H1 (cell line): ENCODE results near the gene LRRC37B. TPM values are rescaled to one million over a fixed set of nuclear protein-coding genes. Genes with fewer than 3 reads are reported as not detected.
"Not testable (repeated sequence)": the region's sequence is repeated elsewhere in the genome, so short reads cannot be mapped to it uniquely, and the experiment has no call there.

ENCODE experiments used
- CTCF ChIA-PET: fragments of 300-600 bp; sonication (Branson Sonifier 250); formaldehyde crosslinking; loops from one replicate; lab custom pipeline; 2021; ENCODE audit not compliant: partially characterized antibody; lab: Charles Lee
- POLR2A ChIA-PET: fragments of 300-600 bp; sonication (Branson Sonifier 250); formaldehyde crosslinking; loops from one replicate; lab custom pipeline; 2021; ENCODE audit warnings: inconsistent platforms; ENCODE audit not compliant: partially characterized antibody; lab: Charles Lee
- DNase-seq, 2 experiments: peaks; one replicate each; pipeline versions ENCODE4 v3.0.0 to v3.0.0-alpha.2; 2010 to 2022; ENCODE audit warnings: low spot score in 2 of 2, low read depth in 1 of 2, mixed read lengths in 1 of 2
- FAIRE-seq: peaks from 2 replicates; lab custom pipeline; 2011; peaks lifted over from hg19 to GRCh38; lab: Jason Lieb, UNC
- H2AFZ ChIP-seq: 2 replicates; pipeline ENCODE4 v1.8.1; 2012; ENCODE audit warnings: low read length, inconsistent platforms
- H2AK5ac ChIP-seq: 2 replicates; pipeline ENCODE4 v1.6.1; 2013; ENCODE audit warnings: low read depth, low read length
- H2BK120ac ChIP-seq: replicated peaks from 2 replicates; pipeline ENCODE3; 2013; ENCODE audit warnings: low read depth, low read length, inconsistent platforms
- H2BK12ac ChIP-seq: 2 replicates; pipeline ENCODE4 v1.6.1; 2013; ENCODE audit warnings: low read depth, low read length
- H2BK15ac ChIP-seq: 2 replicates; pipeline ENCODE4 v1.6.1; 2013; ENCODE audit warnings: low read length
- H2BK20ac ChIP-seq: 2 replicates; pipeline ENCODE4 v1.6.1; 2013; ENCODE audit warnings: low read length
- H2BK5ac ChIP-seq: 2 replicates; pipeline ENCODE4 v1.6.1; 2013; ENCODE audit warnings: low read depth, low read length
- H3K14ac ChIP-seq: 2 replicates; pipeline ENCODE4 v1.6.1; 2013; ENCODE audit warnings: inconsistent platforms; ENCODE audit not compliant: insufficient read length
- H3K18ac ChIP-seq: 2 replicates; pipeline ENCODE4 v1.6.1; 2013; ENCODE audit warnings: low read length; ENCODE audit errors: extremely low read depth
- H3K23ac ChIP-seq: 2 replicates; pipeline ENCODE4 v1.6.1; 2013; ENCODE audit warnings: inconsistent platforms; ENCODE audit not compliant: insufficient read length
- H3K23me2 ChIP-seq: 2 replicates; pipeline ENCODE4 v1.6.1; 2013; ENCODE audit warnings: low read depth, low read length
- H3K27ac ChIP-seq: 2 replicates; pipeline ENCODE4 v1.6.1; 2011; ENCODE audit warnings: low read depth, low read length, inconsistent platforms
- H3K27me3 ChIP-seq, 4 experiments: replicated peaks in 1 of 4; 1 replicate in 1 of 4; 2 replicates in 3 of 4; pipeline versions ENCODE4 v1.6.1 to v1.8.1; 2011 to 2013; ENCODE audit warnings: low read length in 3 of 4, mild to moderate bottlenecking in 3 of 4, inconsistent platforms in 2 of 4, mixed read lengths in 2 of 4, moderate library complexity in 1 of 4; ENCODE audit not compliant: control insufficient read depth in 3 of 4, insufficient read depth in 3 of 4; ENCODE audit errors: extremely low read depth in 1 of 4
- H3K36me3 ChIP-seq, 4 experiments: 2 replicates each; pipeline versions ENCODE4 v1.6.1 to v1.8.1; 2011 to 2013; ENCODE audit warnings: mild to moderate bottlenecking in 4 of 4, low read length in 3 of 4, moderate library complexity in 2 of 4, control low read depth in 1 of 4, inconsistent platforms in 1 of 4; ENCODE audit not compliant: insufficient read depth in 4 of 4, control insufficient read depth in 2 of 4
- H3K4ac ChIP-seq: replicated peaks from 2 replicates; pipeline ENCODE3; 2013; ENCODE audit warnings: low read length, low read depth, mixed read lengths, inconsistent platforms; ENCODE audit not compliant: insufficient read length
- H3K4me1 ChIP-seq, 4 experiments: replicated peaks in 1 of 4; 1 replicate in 1 of 4; 2 replicates in 3 of 4; pipeline versions ENCODE4 v1.6.1 to v1.8.1; 2011 to 2013; ENCODE audit warnings: low read length in 3 of 4, inconsistent platforms in 2 of 4, mixed read lengths in 1 of 4; ENCODE audit not compliant: insufficient read depth in 4 of 4, control insufficient read depth in 3 of 4
- H3K4me2 ChIP-seq, 2 experiments: 2 replicates each; pipeline versions ENCODE4 v1.6.1 to v1.8.1; 2011 to 2013; ENCODE audit warnings: low read depth in 2 of 2, low read length in 2 of 2, control low read depth in 1 of 2, inconsistent platforms in 1 of 2, mild to moderate bottlenecking in 1 of 2; ENCODE audit not compliant: insufficient read depth in 1 of 2
- H3K4me3 ChIP-seq, 4 experiments: fragments of 200-600, 300-600 bp in 1 of 4; sonication (generic), shearing (Covaris generic), sonication (Bioruptor Twin) in 1 of 4; 2 replicates each; pipeline versions ENCODE4 v1.5.1 to v1.8.1; 2011 to 2016; ENCODE audit warnings: low read length in 4 of 4, low read depth in 3 of 4, control low read depth in 2 of 4, inconsistent platforms in 2 of 4, mild to moderate bottlenecking in 2 of 4, mixed read lengths in 1 of 4, moderate library complexity in 1 of 4; ENCODE audit not compliant: insufficient read depth in 2 of 4; ENCODE audit errors: extremely low read depth in 1 of 4
- H3K56ac ChIP-seq: replicated peaks from 2 replicates; pipeline ENCODE3; 2013; ENCODE audit warnings: low read depth, mild to moderate bottlenecking, mixed read lengths, low read length, inconsistent platforms; ENCODE audit not compliant: insufficient read length
- H3K79me1 ChIP-seq: 2 replicates; pipeline ENCODE4 v1.6.1; 2013; ENCODE audit warnings: low read depth, low read length, control low read depth
- H3K79me2 ChIP-seq, 2 experiments: 2 replicates each; pipeline versions ENCODE4 v1.6.1 to v1.8.1; 2012 to 2013; ENCODE audit warnings: low read length in 2 of 2, mild to moderate bottlenecking in 2 of 2, inconsistent platforms in 1 of 2; ENCODE audit not compliant: insufficient read depth in 2 of 2, control insufficient read depth in 1 of 2
- H3K9ac ChIP-seq, 4 experiments: replicated peaks in 1 of 4; 1 replicate in 1 of 4; 2 replicates in 3 of 4; pipeline versions ENCODE4 v1.6.1 to v1.8.1; 2011 to 2013; ENCODE audit warnings: low read depth in 3 of 4, low read length in 3 of 4, control low read depth in 2 of 4, mild to moderate bottlenecking in 2 of 4, moderate library complexity in 2 of 4, inconsistent platforms in 1 of 4; ENCODE audit errors: extremely low read depth in 1 of 4
- H3K9me3 ChIP-seq, 2 experiments: 2 replicates each; pipeline versions ENCODE4 v1.6.1 to v1.8.1; 2012 to 2013; ENCODE audit warnings: mild to moderate bottlenecking in 2 of 2, moderate library complexity in 2 of 2, control low read depth in 1 of 2, inconsistent platforms in 1 of 2, low read depth in 1 of 2, low read length in 1 of 2, mixed read lengths in 1 of 2; ENCODE audit not compliant: insufficient read depth in 2 of 2
- H4K20me1 ChIP-seq, 2 experiments: replicated peaks in 1 of 2; 2 replicates each; pipeline versions ENCODE3 to v1.8.1; 2011 to 2013; ENCODE audit warnings: inconsistent platforms in 2 of 2, low read length in 2 of 2, mild to moderate bottlenecking in 1 of 2; ENCODE audit not compliant: insufficient read depth in 2 of 2, control insufficient read depth in 1 of 2
- H4K5ac ChIP-seq: 2 replicates; pipeline ENCODE4 v1.6.1; 2013; ENCODE audit warnings: low read length, low read depth, mixed read lengths, inconsistent platforms; ENCODE audit not compliant: insufficient read length
- H4K8ac ChIP-seq: 2 replicates; pipeline ENCODE4 v1.8.0; 2013; ENCODE audit warnings: mild to moderate bottlenecking, moderate library complexity, low read length, inconsistent platforms; ENCODE audit not compliant: insufficient read depth; ENCODE audit errors: extremely low read depth
- H4K91ac ChIP-seq: replicated peaks from 2 replicates; pipeline ENCODE3; 2013; ENCODE audit warnings: low read length, mixed read lengths, inconsistent platforms; ENCODE audit not compliant: insufficient read length
- WGBS, 2 experiments: shearing (Covaris generic) in 1 of 2; methylation state at CpG; one replicate each; pipeline versions ENCODE4 v1.1.6 to v1.1.7; 2013 to 2015; ENCODE audit warnings: low lambda C conversion rate in 2 of 2, mixed read lengths in 2 of 2, inconsistent platforms in 1 of 2, low coverage in 1 of 2, missing lambda C conversion rate in 1 of 2; ENCODE audit not compliant: insufficient replicate concordance in 2 of 2, insufficient coverage in 1 of 2, insufficient read length in 1 of 2; ENCODE audit errors: extremely low coverage in 1 of 2, missing lambda C conversion rate in 1 of 2; 5-methylcytosine and 5-hydroxymethylcytosine counted together
- polyA plus RNA-seq, 7 experiments: library from polyadenylated mRNA; depleted of rRNA in 3 of 7; stranded (reverse) in 5 of 7; unstranded in 2 of 7; fragments of >200 nt in 5 of 7; fragments of 200-250 nt in 2 of 7; gene quantifications; 1 replicate in 5 of 7; 2 replicates in 1 of 7; 4 replicates in 1 of 7; pipeline versions ENCODE4 v1.2.1 to v1.2.3, GENCODE V29; 2011 to 2013; ENCODE audit warnings: missing spikeins in 2 of 7, mixed read lengths in 2 of 7
- total RNA-seq: library from RNA; stranded (reverse); fragmentation: NEBNext Ultra II Directional; extraction: Animal tissue kit (Norgen Biotek cat#: 25700); gene quantifications from 2 replicates; pipeline ENCODE4 v1.2.1, GENCODE V29; 2021

Gene LRRC37B
- total and polyA plus RNA-seq, 2 of the 8 experiments (the other 6 are each of a cell fraction or from before 2014, with no cell fraction given): 16.0 to 19.0 TPM

DNA sequence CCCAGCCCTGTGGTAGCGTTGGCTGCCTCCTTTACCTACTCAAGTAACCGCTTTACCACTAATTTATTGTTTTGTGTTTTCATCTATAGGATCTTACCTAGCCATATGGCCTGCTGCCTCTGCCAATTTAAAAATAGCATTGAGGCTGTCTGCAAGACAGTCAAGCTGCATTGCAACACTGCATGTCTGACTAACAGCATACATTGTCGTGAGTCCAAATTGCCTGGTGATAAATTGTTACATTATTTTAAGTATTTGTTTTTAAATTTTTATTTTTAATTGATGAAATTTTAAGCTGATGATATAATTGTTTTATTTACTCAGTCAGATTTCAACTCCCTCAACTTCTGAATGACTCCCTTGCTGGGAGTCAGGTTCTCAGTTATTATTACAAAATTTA, 38.4 kb downstream of the LRRC37B start:
- H3K9me3 ChIP-seq, POLR2A ChIA-PET, H2BK20ac ChIP-seq, H3K36me3 ChIP-seq, H3K4me1 ChIP-seq, H3K79me2 ChIP-seq, H4K91ac ChIP-seq, H3K23me2 ChIP-seq, FAIRE-seq, DNase-seq, H2BK12ac ChIP-seq, H3K18ac ChIP-seq, H3K4ac ChIP-seq, H2AFZ ChIP-seq, H2BK5ac ChIP-seq, CTCF ChIA-PET, H3K79me1 ChIP-seq, H3K56ac ChIP-seq, H2AK5ac ChIP-seq, H3K23ac ChIP-seq, H4K20me1 ChIP-seq, H3K4me2 ChIP-seq, H4K8ac ChIP-seq, H4K5ac ChIP-seq, H3K14ac ChIP-seq, H3K4me3 ChIP-seq, H3K27ac ChIP-seq, H3K27me3 ChIP-seq, H2BK120ac ChIP-seq, H2BK15ac ChIP-seq, H3K9ac ChIP-seq: not testable (repeated sequence)
- WGBS, 2 experiments: 97% methylated on average over 3 of the region's 3 CpGs; no CpG with 5 or more reads in 1 of the 2 experiments

DNA sequence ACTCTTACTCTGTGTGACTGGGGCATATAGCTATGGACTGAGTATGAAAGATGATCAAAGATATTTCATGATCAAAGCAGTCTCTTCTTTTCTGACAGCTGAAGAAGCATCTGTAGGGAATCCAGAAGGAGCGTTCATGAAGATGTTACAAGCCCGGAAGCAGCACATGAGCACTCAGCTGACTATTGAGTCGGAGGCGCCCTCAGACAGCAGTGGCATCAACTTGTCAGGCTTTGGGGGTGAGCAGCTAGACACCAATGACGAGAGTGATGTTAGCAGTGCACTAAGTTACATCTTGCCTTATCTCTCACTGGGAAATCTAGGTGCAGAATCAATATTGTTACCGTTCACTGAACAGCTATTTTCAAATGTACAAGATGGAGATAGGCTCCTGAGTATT, 40.5 kb downstream of the LRRC37B start:
- H3K4ac ChIP-seq, H4K8ac ChIP-seq, FAIRE-seq, POLR2A ChIA-PET, H3K27ac ChIP-seq, H2BK120ac ChIP-seq, H3K4me2 ChIP-seq, H2BK5ac ChIP-seq, H3K79me2 ChIP-seq, H4K20me1 ChIP-seq, H3K9ac ChIP-seq, H3K27me3 ChIP-seq, H3K36me3 ChIP-seq, H2BK12ac ChIP-seq, H3K4me1 ChIP-seq, H3K79me1 ChIP-seq, H2AK5ac ChIP-seq, H4K5ac ChIP-seq, H3K23me2 ChIP-seq, H3K4me3 ChIP-seq, H3K18ac ChIP-seq, H2AFZ ChIP-seq, H3K14ac ChIP-seq, H3K9me3 ChIP-seq, H2BK20ac ChIP-seq, H4K91ac ChIP-seq, H2BK15ac ChIP-seq, H3K56ac ChIP-seq, DNase-seq, H3K23ac ChIP-seq, CTCF ChIA-PET: not testable (repeated sequence)
- WGBS, 2 experiments: 97% methylated on average over 6 of the region's 6 CpGs; no CpG with 5 or more reads in 1 of the 2 experiments
